IMR-90 (cell line): ENCODE measurements around the gene FAT1. TPM values are rescaled to one million over a fixed set of nuclear protein-coding genes. Genes with fewer than 3 reads are reported as not detected.

Source experiments
- ATAC-seq: fragments of 200-7000 bp; cut with Tn5 transposase; 2 replicates; pipeline ENCODE4 v1.9.1; 2020; ENCODE audit warnings: low read depth, mild to moderate bottlenecking, moderate library complexity
- BruUV-seq: library from RNA; stranded (reverse); fragments of 400-500 nt; replicated peaks from 2 replicates; lab custom pipeline; 2021; lab: Mats Ljungman, UMichigan
- CTCF ChIA-PET: fragments of 300-600 bp; formaldehyde crosslinking; extraction: SDS; loops from one replicate; lab custom pipeline; 2021; ENCODE audit warnings: antibody characterized with exemption; lab: Yijun Ruan, JAX
- POLR2A ChIA-PET: fragments of 300-600 bp; sonication (Branson Sonifier 250); formaldehyde crosslinking; loops from one replicate; lab custom pipeline; 2022; ENCODE audit warnings: antibody characterized with exemption; ENCODE audit not compliant: unreplicated experiment; lab: Charles Lee
- DNase-seq: peaks from one replicate; pipeline ENCODE4 v3.0.0; 2013
- H2AFZ ChIP-seq: replicated peaks from 2 replicates; pipeline ENCODE3; 2013; ENCODE audit warnings: low read length, mild to moderate bottlenecking; ENCODE audit not compliant: poor library complexity
- H2AK5ac ChIP-seq: 2 replicates; pipeline ENCODE4 v1.6.1; 2013; ENCODE audit warnings: low read depth, low read length, inconsistent platforms
- H2AK9ac ChIP-seq: replicated peaks from 2 replicates; pipeline ENCODE3; 2013; ENCODE audit warnings: mild to moderate bottlenecking, low read depth, low read length, moderate library complexity; ENCODE audit not compliant: poor library complexity
- H2BK120ac ChIP-seq: 2 replicates; pipeline ENCODE4 v1.6.1; 2013; ENCODE audit warnings: low read depth, low read length, inconsistent platforms
- H2BK15ac ChIP-seq: 3 replicates; pipeline ENCODE4 v1.6.1; 2013; ENCODE audit warnings: low read depth, low read length, inconsistent platforms
- H2BK20ac ChIP-seq: 2 replicates; pipeline ENCODE4 v1.6.1; 2013; ENCODE audit warnings: low read depth, mild to moderate bottlenecking, inconsistent platforms, low read length, moderate library complexity
- H2BK5ac ChIP-seq: 2 replicates; pipeline ENCODE4 v1.6.1; 2013; ENCODE audit warnings: mild to moderate bottlenecking, low read depth, low read length, inconsistent platforms; ENCODE audit not compliant: poor library complexity, severe bottlenecking
- H3K14ac ChIP-seq: replicated peaks from 2 replicates; pipeline ENCODE4 v1.6.1; 2013; ENCODE audit warnings: low read depth, low read length, inconsistent platforms
- H3K18ac ChIP-seq: 2 replicates; pipeline ENCODE4 v1.6.1; 2013; ENCODE audit warnings: low read depth, low read length, control low read depth
- H3K23ac ChIP-seq: 2 replicates; pipeline ENCODE4 v1.6.1; 2013; ENCODE audit warnings: low read depth, low read length, inconsistent platforms
- H3K27ac ChIP-seq: 2 replicates; pipeline ENCODE4 v1.5.1; 2013; ENCODE audit warnings: mild to moderate bottlenecking, control low read depth, low read length; ENCODE audit not compliant: insufficient read depth
- H3K27me3 ChIP-seq: 2 replicates; pipeline ENCODE4 v1.6.1; 2013; ENCODE audit warnings: low read length; ENCODE audit not compliant: control insufficient read depth, insufficient read depth
- H3K36me3 ChIP-seq: 2 replicates; pipeline ENCODE4 v1.6.1; 2013; ENCODE audit warnings: low read length, mixed read lengths; ENCODE audit not compliant: control insufficient read depth, insufficient read depth
- H3K4ac ChIP-seq: 2 replicates; pipeline ENCODE4 v1.6.1; 2013; ENCODE audit warnings: low read depth, low read length, inconsistent platforms
- H3K4me1 ChIP-seq: 2 replicates; pipeline ENCODE4 v1.6.1; 2013; ENCODE audit warnings: low read length, mixed read lengths; ENCODE audit not compliant: control insufficient read depth, insufficient read depth
- H3K4me2 ChIP-seq: 2 replicates; pipeline ENCODE4 v1.6.1; 2013; ENCODE audit warnings: low read depth, mild to moderate bottlenecking, control low read depth, low read length, moderate library complexity
- H3K4me3 ChIP-seq: 2 replicates; pipeline ENCODE4 v1.5.1; 2013; ENCODE audit warnings: low read depth, mild to moderate bottlenecking, control low read depth, low read length, moderate library complexity; ENCODE audit not compliant: insufficient read depth
- H3K56ac ChIP-seq: 2 replicates; pipeline ENCODE4 v1.6.1; 2013; ENCODE audit warnings: low read length, inconsistent platforms; ENCODE audit not compliant: insufficient read depth; ENCODE audit errors: extremely low read depth
- H3K79me1 ChIP-seq, 2 experiments: 2 replicates each; pipeline ENCODE4 v1.6.1; 2013; ENCODE audit warnings: low read length in 2 of 2, inconsistent platforms in 1 of 2, low read depth in 1 of 2
- H3K9ac ChIP-seq: 2 replicates; pipeline ENCODE4 v1.6.1; 2013; ENCODE audit warnings: low read depth, low read length, control low read depth
- H3K9me1 ChIP-seq: 2 replicates; pipeline ENCODE4 v1.6.1; 2013; ENCODE audit warnings: low read length, inconsistent platforms; ENCODE audit not compliant: insufficient read depth
- H3K9me3 ChIP-seq: 2 replicates; pipeline ENCODE4 v1.6.1; 2013; ENCODE audit warnings: low read length; ENCODE audit not compliant: control insufficient read depth, insufficient read depth
- H4K20me1 ChIP-seq: 2 replicates; pipeline ENCODE4 v1.6.1; 2013; ENCODE audit warnings: low read length, inconsistent platforms; ENCODE audit not compliant: insufficient read depth
- H4K5ac ChIP-seq: 2 replicates; pipeline ENCODE4 v1.6.1; 2013; ENCODE audit warnings: mild to moderate bottlenecking, low read depth, low read length, control low read depth
- H4K8ac ChIP-seq, 2 experiments: 2 replicates each; pipeline ENCODE4 v1.6.1; 2013; ENCODE audit warnings: low read depth in 2 of 2, low read length in 2 of 2, control low read depth in 1 of 2, inconsistent platforms in 1 of 2
- H4K91ac ChIP-seq: 2 replicates; pipeline ENCODE4 v1.6.1; 2013; ENCODE audit warnings: low read depth, low read length, inconsistent platforms; ENCODE audit not compliant: insufficient read depth
- CHD1 ChIP-seq: IDR thresholded peaks from 2 replicates; pipeline ENCODE4 v1.6.1; 2012; ENCODE audit warnings: low read depth, low read length, improper control_type of control experiment
- MAZ ChIP-seq: IDR thresholded peaks from 2 replicates; pipeline ENCODE4 v1.6.1; 2012; ENCODE audit warnings: low read depth, mild to moderate bottlenecking, low read length, improper control_type of control experiment, moderate library complexity, borderline replicate concordance
- POLR2A ChIP-seq: IDR thresholded peaks from 2 replicates; pipeline ENCODE4 v1.6.1; 2012; ENCODE audit warnings: mild to moderate bottlenecking, low read depth, low read length
- RCOR1 ChIP-seq: IDR thresholded peaks from 2 replicates; pipeline ENCODE4 v1.6.1; 2012; ENCODE audit warnings: mild to moderate bottlenecking, low read length, improper control_type of control experiment; ENCODE audit not compliant: insufficient replicate concordance
- SMC3 ChIP-seq: fragments of 150-350 bp; IDR thresholded peaks from 2 replicates; pipeline ENCODE4 v1.6.1; 2016; ENCODE audit warnings: low read depth, mild to moderate bottlenecking, antibody characterized with exemption, low read length, moderate library complexity
- WGBS, 2 experiments: methylation state at CpG; one replicate each; pipeline versions ENCODE4 v1.1.5 to v1.1.7; 2013; ENCODE audit warnings: missing lambda C conversion rate in 2 of 2; ENCODE audit not compliant: insufficient read length in 1 of 2; ENCODE audit errors: extremely low coverage in 2 of 2; 5-methylcytosine and 5-hydroxymethylcytosine counted together
- dilution Hi-C: fragments of 300-500 bp; cut with HindIII; formaldehyde crosslinking; loops from one replicate; pipeline ENCODE4 v1.14.3; 2018; ENCODE audit warnings: low sequenced_read_pairs; ENCODE audit not compliant: unreplicated experiment
- in situ Hi-C: fragments of 300-500 bp; cut with MboI; formaldehyde crosslinking; loops from 3 replicates; pipeline ENCODE4 v1.14.3; 2019; ENCODE audit warnings: low sequenced_read_pairs, inconsistent platforms, mixed read lengths
- intact Hi-C: fragments of 100-400 bp; cut with micrococcal nuclease; formaldehyde crosslinking; loops from 2 replicates; pipeline ENCODE4 v1.10.0; 2022
- polyA plus RNA-seq, 3 experiments: library from polyadenylated mRNA; depleted of rRNA; stranded (reverse); fragments of >200 nt; gene quantifications; 2 replicates each; pipeline ENCODE4 v1.2.3, GENCODE V29; 2012; ENCODE audit warnings: low replicate concordance in 1 of 3
- total RNA-seq: library from RNA; depleted of rRNA; stranded (reverse); fragments of >200 nt; gene quantifications from 2 replicates; pipeline ENCODE4 v1.2.3, GENCODE V29; 2012
- TF ChIP-seq, protein P1 (sequence below): conservative IDR thresholded peaks from 2 replicates; pipeline ENCODE4 v1.5.1; 2012; ENCODE audit warnings: mild to moderate bottlenecking, low read depth, low read length, improper control_type of control experiment
- TF ChIP-seq, protein P2 (sequence below): fragments of 150-350 bp; IDR thresholded peaks from 2 replicates; pipeline ENCODE4 v1.6.1; 2016; ENCODE audit warnings: low read depth, mild to moderate bottlenecking, low read length, moderate library complexity, borderline replicate concordance

The FAT1 gene
- total and polyA plus RNA-seq, 2 of the 4 experiments (the other 2 are of a cell fraction): 156 to 519 TPM

DNA sequence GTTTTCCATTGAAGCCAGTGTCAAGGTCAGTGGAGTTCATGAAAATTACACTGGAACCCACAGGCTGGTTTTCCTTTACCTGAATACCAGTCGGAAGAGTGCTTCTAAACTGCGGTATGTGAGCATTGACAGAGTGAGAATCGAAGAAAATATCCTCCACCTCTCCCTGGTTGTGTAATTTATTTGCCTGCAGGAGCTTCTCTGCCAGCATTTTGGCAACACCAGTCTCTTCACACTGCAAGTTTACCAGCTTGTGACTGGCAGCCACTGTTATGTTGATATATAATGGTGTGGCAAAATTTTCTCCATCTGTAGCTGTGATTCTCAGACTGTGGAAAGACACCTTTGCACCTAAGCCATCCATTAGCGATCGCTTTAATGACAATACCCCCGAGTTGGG is 16.1 kb downstream of the FAT1 start:
- Histone ChIP-seq H3K4me3 (no peak overlapping the region), H3K14ac (no peak overlapping the region), H3K79me1 (peaks cover 15 to 61% of the 10 kb centered on the region in 2 experiments; a peak in 3 of 4 replicates), H2AK9ac (no peak overlapping the region), H3K9me1 (peaks cover 50% of the 10 kb centered on the region), H3K9ac (no peak overlapping the region), H3K4ac (no peak overlapping the region), H3K4me1 (peaks cover 21% of the 10 kb centered on the region), H4K20me1 (peaks cover 93% of the 10 kb centered on the region), H3K27me3 (no peaks in the 10 kb centered on the region), H4K5ac (no peak overlapping the region), H3K9me3 (no peaks in the 10 kb centered on the region), H3K27ac (no peak overlapping the region), H2BK20ac (no peak overlapping the region), H4K8ac (no peak overlapping the region), H3K36me3 (peaks cover 54% of the 10 kb centered on the region), H2AK5ac (no peak overlapping the region), H2BK120ac (no peak overlapping the region), H3K18ac (no peak overlapping the region), H2BK5ac (no peak overlapping the region), H3K56ac (no peak overlapping the region), H4K91ac (no peak overlapping the region), H2AFZ (no peak overlapping the region), H2BK15ac (no peak overlapping the region), H3K23ac (no peak overlapping the region), H3K4me2 (no peak overlapping the region)
- intact Hi-C loops: no loop called here
- ChIA-PET POLR2A (interaction anchor here (0.7 kb wide), 1 partner anchor 49 kb away, joined by 3 read pairs; no protein-coding TSS in a partner anchor), CTCF (no interaction called here)
- ATAC-seq: no peak
- in situ Hi-C loops: no loop called here
- dilution Hi-C loops: no loop called here
- no peak for TF ChIP-seq SMC3
- no peak for TF ChIP-seq RCOR1
- TF ChIP-seq CHD1: no peak
- TF ChIP-seq, protein P1, sequence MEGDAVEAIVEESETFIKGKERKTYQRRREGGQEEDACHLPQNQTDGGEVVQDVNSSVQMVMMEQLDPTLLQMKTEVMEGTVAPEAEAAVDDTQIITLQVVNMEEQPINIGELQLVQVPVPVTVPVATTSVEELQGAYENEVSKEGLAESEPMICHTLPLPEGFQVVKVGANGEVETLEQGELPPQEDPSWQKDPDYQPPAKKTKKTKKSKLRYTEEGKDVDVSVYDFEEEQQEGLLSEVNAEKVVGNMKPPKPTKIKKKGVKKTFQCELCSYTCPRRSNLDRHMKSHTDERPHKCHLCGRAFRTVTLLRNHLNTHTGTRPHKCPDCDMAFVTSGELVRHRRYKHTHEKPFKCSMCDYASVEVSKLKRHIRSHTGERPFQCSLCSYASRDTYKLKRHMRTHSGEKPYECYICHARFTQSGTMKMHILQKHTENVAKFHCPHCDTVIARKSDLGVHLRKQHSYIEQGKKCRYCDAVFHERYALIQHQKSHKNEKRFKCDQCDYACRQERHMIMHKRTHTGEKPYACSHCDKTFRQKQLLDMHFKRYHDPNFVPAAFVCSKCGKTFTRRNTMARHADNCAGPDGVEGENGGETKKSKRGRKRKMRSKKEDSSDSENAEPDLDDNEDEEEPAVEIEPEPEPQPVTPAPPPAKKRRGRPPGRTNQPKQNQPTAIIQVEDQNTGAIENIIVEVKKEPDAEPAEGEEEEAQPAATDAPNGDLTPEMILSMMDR: no peak
- no peak for TF ChIP-seq POLR2A
- TF ChIP-seq, protein P2, sequence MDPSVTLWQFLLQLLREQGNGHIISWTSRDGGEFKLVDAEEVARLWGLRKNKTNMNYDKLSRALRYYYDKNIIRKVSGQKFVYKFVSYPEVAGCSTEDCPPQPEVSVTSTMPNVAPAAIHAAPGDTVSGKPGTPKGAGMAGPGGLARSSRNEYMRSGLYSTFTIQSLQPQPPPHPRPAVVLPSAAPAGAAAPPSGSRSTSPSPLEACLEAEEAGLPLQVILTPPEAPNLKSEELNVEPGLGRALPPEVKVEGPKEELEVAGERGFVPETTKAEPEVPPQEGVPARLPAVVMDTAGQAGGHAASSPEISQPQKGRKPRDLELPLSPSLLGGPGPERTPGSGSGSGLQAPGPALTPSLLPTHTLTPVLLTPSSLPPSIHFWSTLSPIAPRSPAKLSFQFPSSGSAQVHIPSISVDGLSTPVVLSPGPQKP: no peak
- no peak for TF ChIP-seq MAZ
- BruUV-seq: no TSS peak
- 80% methylated on average over 3 of the region's 6 CpGs; no CpG with 5 or more reads in 1 of the 2 experiments for WGBS, 2 experiments
- no peak for DNase-seq
